GM12878 (cell line): Measurements from ENCODE around the gene IFT25. TPM values are rescaled to one million over a fixed set of nuclear protein-coding genes. Genes with fewer than 3 reads are reported as not detected.

ENCODE experiments used
- ATAC-seq: fragments of 200-7000 bp; cut with Tn5 transposase; 3 replicates; pipeline ENCODE4 v1.9.1; 2020; ENCODE audit warnings: mild to moderate bottlenecking, moderate library complexity
- Bru-seq: library from RNA; stranded (reverse); fragments of 400-500 nt; gene quantifications from one replicate; lab custom pipeline; 2021; lab: Mats Ljungman, UMichigan
- BruChase-seq, 2 experiments: library from RNA; stranded (reverse); fragments of 400-500 nt; gene quantifications; one replicate each; lab custom pipeline; 2021; lab: Mats Ljungman, UMichigan
- BruUV-seq: library from RNA; stranded (reverse); fragments of 400-500 nt; replicated peaks from 2 replicates; lab custom pipeline; 2021; lab: Mats Ljungman, UMichigan
- CTCF ChIA-PET: fragments of 300-600 bp; sonication (Branson Sonifier 250); formaldehyde crosslinking; extraction: SDS; loops from one replicate; lab custom pipeline; 2021; ENCODE audit warnings: inconsistent platforms; lab: Yijun Ruan, JAX
- POLR2A ChIA-PET: fragments of 350-600 bp; formaldehyde crosslinking; extraction: SDS; loops from one replicate; lab custom pipeline; 2021; ENCODE audit warnings: inconsistent platforms; lab: Charles Lee
- RAD21 ChIA-PET: fragments of 300-600 bp; sonication (Branson Sonifier 250); formaldehyde crosslinking; loops from one replicate; lab custom pipeline; 2023; ENCODE audit warnings: antibody characterized with exemption; ENCODE audit not compliant: unreplicated experiment; lab: Charles Lee
- SMC1A ChIA-PET: fragments of 300-600 bp; sonication (Branson Sonifier 250); formaldehyde crosslinking; loops from one replicate; lab custom pipeline; 2023; ENCODE audit not compliant: unreplicated experiment, uncharacterized antibody; lab: Charles Lee
- DNase-seq: peaks from one replicate; pipeline ENCODE4 v3.0.0-alpha.2; 2011; ENCODE audit warnings: low read depth, low spot score
- FAIRE-seq: peaks from 3 replicates; lab custom pipeline; 2011; peaks lifted over from hg19 to GRCh38; lab: Jason Lieb, UNC
- H2AFZ ChIP-seq: 2 replicates; pipeline ENCODE4 v1.6.0; 2011; ENCODE audit warnings: low read depth, low read length, control low read depth; ENCODE audit not compliant: control insufficient read depth
- H3K27ac ChIP-seq: 2 replicates; pipeline ENCODE4 v1.5.1; 2011; ENCODE audit warnings: control low read depth; ENCODE audit not compliant: control insufficient read depth, insufficient read depth
- H3K27me3 ChIP-seq, 2 experiments: replicated peaks in 1 of 2; 2 replicates each; pipeline versions ENCODE4 v1.6.0 to v1.6.1; 2011; ENCODE audit warnings: low read length in 1 of 2; ENCODE audit not compliant: control insufficient read depth in 2 of 2, insufficient read depth in 2 of 2
- H3K36me3 ChIP-seq, 2 experiments: 2 replicates each; pipeline ENCODE4 v1.5.1; 2011; ENCODE audit warnings: low read length in 1 of 2; ENCODE audit not compliant: control insufficient read depth in 2 of 2, insufficient read depth in 2 of 2
- H3K4me1 ChIP-seq: 2 replicates; pipeline ENCODE4 v1.6.1; 2011; ENCODE audit warnings: mild to moderate bottlenecking, low read length, moderate library complexity, mixed read lengths; ENCODE audit not compliant: control insufficient read depth, insufficient read depth
- H3K4me2 ChIP-seq: 2 replicates; pipeline ENCODE4 v1.6.0; 2011; ENCODE audit warnings: control low read depth; ENCODE audit not compliant: control insufficient read depth, insufficient read depth
- H3K4me3 ChIP-seq: fragments of 200-600 bp; sonication (generic); 2 replicates; pipeline ENCODE4 v1.5.1; 2016
- H3K79me2 ChIP-seq: 2 replicates; pipeline ENCODE4 v1.6.0; 2011; ENCODE audit warnings: low read length; ENCODE audit not compliant: control insufficient read depth, insufficient read depth
- H3K9ac ChIP-seq: 2 replicates; pipeline ENCODE4 v1.8.0; 2011; ENCODE audit warnings: low read length, control low read depth, mixed read lengths; ENCODE audit not compliant: control insufficient read depth, insufficient read depth
- H3K9me3 ChIP-seq: replicated peaks from 3 replicates; pipeline ENCODE4 v1.5.1; 2011; ENCODE audit warnings: mild to moderate bottlenecking, low read length; ENCODE audit not compliant: control insufficient read depth, insufficient read depth
- H4K20me1 ChIP-seq: 2 replicates; pipeline ENCODE4 v1.6.0; 2011; ENCODE audit not compliant: control insufficient read depth, insufficient read depth
- EED ChIP-seq: sonication (generic); IDR thresholded peaks from 2 replicates; pipeline ENCODE4 v1.6.1; 2016; ENCODE audit warnings: antibody characterized with exemption, low read depth
- HCFC1 ChIP-seq: fragments of 150-350 bp; IDR thresholded peaks from 2 replicates; pipeline ENCODE4 v1.6.1; 2014; ENCODE audit warnings: low read length
- IKZF2 ChIP-seq, 2 experiments: fragments of 450-650 bp; IDR thresholded peaks; 2 replicates each; pipeline ENCODE4 v1.6.1; 2017; ENCODE audit warnings: mild to moderate bottlenecking in 2 of 2, moderate library complexity in 2 of 2
- MEF2B ChIP-seq: fragments of 450-650 bp; IDR thresholded peaks from 2 replicates; pipeline ENCODE4 v1.6.1; 2018; ENCODE audit warnings: mild to moderate bottlenecking, moderate library complexity; ENCODE audit not compliant: partially characterized antibody, poor library complexity, severe bottlenecking
- PAX5 ChIP-seq: IDR thresholded peaks from 2 replicates; pipeline ENCODE4 v1.6.1; 2011; ENCODE audit warnings: low read depth, low read length, borderline replicate concordance
- POU2F2 ChIP-seq: IDR thresholded peaks from 3 replicates; pipeline ENCODE4 v1.6.1; 2011; ENCODE audit warnings: low read depth, mild to moderate bottlenecking, low read length, borderline replicate concordance
- YBX1 ChIP-seq: fragments of 450-650 bp; IDR thresholded peaks from 2 replicates; pipeline ENCODE4 v1.6.1; 2016; ENCODE audit warnings: antibody characterized with exemption
- WGBS: methylation state at CpG from one replicate; pipeline ENCODE4 v1.1.6; 2016; ENCODE audit warnings: low lambda C conversion rate; ENCODE audit not compliant: insufficient replicate concordance, insufficient coverage; ENCODE audit errors: missing lambda C conversion rate; 5-methylcytosine and 5-hydroxymethylcytosine counted together
- in situ Hi-C: fragments of 300-500 bp; cut with MboI; formaldehyde crosslinking; loops from 9 replicates; pipeline ENCODE4 v1.14.3; 2018; ENCODE audit warnings: mixed read lengths
- intact Hi-C: fragments of 100-400 bp; cut with micrococcal nuclease; formaldehyde crosslinking; loops from one replicate; pipeline ENCODE4 v1.14.2; 2022; ENCODE audit not compliant: unreplicated experiment
- long read RNA-seq, 2 experiments: library from polyadenylated mRNA; unstranded; transcript quantifications; one replicate each; pipeline ENCODE4 v2.0.0, GENCODE V29; 2019 to 2020
- polyA minus RNA-seq, 3 experiments: library from RNA; depleted of rRNA, polyadenylated mRNA; stranded (reverse); fragments of >200 nt; gene quantifications; 2 replicates each; pipeline ENCODE4 v1.2.3, GENCODE V29; 2011
- polyA plus RNA-seq, 11 experiments: library from polyadenylated mRNA; depleted of rRNA in 4 of 11; unstranded in 6 of 11; stranded (reverse) in 5 of 11; fragments of >200 nt; fragmentation: Nextera tagmentation in 4 of 11; fragmentation: Illumina TruSeq in 1 of 11; extraction: Ambion mirVana in 4 of 11; extraction: Trizol in 1 of 11; gene quantifications; 1 replicate in 1 of 11; 2 replicates in 10 of 11; pipeline versions ENCODE4 v1.2.1 to v1.2.3, GENCODE V29; 2011 to 2016; ENCODE audit warnings: inconsistent platforms in 2 of 11, missing spikeins in 2 of 11, low read depth in 1 of 11
- total RNA-seq, 4 experiments: library from RNA; depleted of rRNA in 3 of 4; stranded (reverse); fragments of >200 nt in 3 of 4; fragmentation: Illumina TruSeq in 1 of 4; extraction: Trizol in 1 of 4; gene quantifications; 2 replicates each; pipeline versions ENCODE4 v1.2.1 to v1.2.3, GENCODE V29; 2013 to 2021
- TF ChIP-seq, protein P1 (sequence below): fragments of 450-650 bp; conservative IDR thresholded peaks from 2 replicates; pipeline ENCODE4 v1.6.1; 2017; ENCODE audit warnings: mild to moderate bottlenecking, moderate library complexity
- TF ChIP-seq, protein P2 (sequence below): fragments of 450-650 bp; IDR thresholded peaks from 2 replicates; pipeline ENCODE4 v1.6.1; 2017; ENCODE audit warnings: mild to moderate bottlenecking, moderate library complexity

Gene IFT25
- total RNA-seq (2013; cell fraction: nucleolus; rRNA removed), result 106 and 127 TPM in 2 replicates
- total RNA-seq (2014; rRNA removed) (66.7 and 75.5 TPM in 2 replicates), total RNA-seq (2014; rRNA removed; fragmentation: Illumina TruSeq; extraction: Trizol) (135 TPM in 2 replicates), total RNA-seq (2021) (52.2 and 55.7 TPM in 2 replicates), polyA plus RNA-seq (2011; rRNA removed) (86.9 and 161 TPM in 2 replicates), polyA plus RNA-seq (2014; fragmentation: Illumina TruSeq; extraction: Trizol) (127 and 172 TPM in 2 replicates), polyA plus RNA-seq (2014; fragmentation: Nextera tagmentation; extraction: Ambion mirVana) (100 to 1,000 TPM; 202 to 242 TPM), polyA plus RNA-seq (2014; rRNA removed) (82.6 and 99.2 TPM in 2 replicates), polyA plus RNA-seq (2016; fragmentation: Nextera tagmentation; extraction: Ambion mirVana) (100 to 1,000 TPM; 170 to 202 TPM), polyA minus RNA-seq (2011; rRNA and poly(A)+ RNA removed) (14.7 and 18.5 TPM in 2 replicates), Bru-seq, nascent RNA (percentile 84 among the genes with signal in this experiment), BruChase-seq, experiment 1, labeled RNA remaining after a 6-hour chase (percentile 79 among the genes with signal in this experiment), BruChase-seq, experiment 2, labeled RNA remaining after a 2-hour chase (percentile 84 among the genes with signal in this experiment)
- polyA plus RNA-seq (2011; ENCODE audit: low read depth), result 60.8 TPM
- 21.1 and 22.0 TPM in 2 replicates for polyA plus RNA-seq (2011; cell fraction: cytosol; rRNA removed)
- polyA plus RNA-seq (2011; cell fraction: nucleus; rRNA removed), result 28.7 and 31.5 TPM in 2 replicates
- 57.6 and 67.2 TPM in 2 replicates for polyA plus RNA-seq (2012)
- polyA minus RNA-seq (2011; cell fraction: cytosol; rRNA and poly(A)+ RNA removed), result 8.2 and 9.7 TPM in 2 replicates
- 25.1 and 30.4 TPM in 2 replicates for polyA minus RNA-seq (2011; cell fraction: nucleus; rRNA and poly(A)+ RNA removed)
- long read RNA-seq, experiment 1, transcript HSPB11-201 (6 exons, 915 nt), result major isoform, 57 of 72 reads
- long read RNA-seq, experiment 1, partial matches to known transcripts, result 4 of 72 reads
- long read RNA-seq, experiment 1, other reads (novel, unspliced or antisense), result 8 of 72 reads
- long read RNA-seq, experiment 2, transcript HSPB11-201 (6 exons, 915 nt), result major isoform, 183 of 194 reads
- long read RNA-seq, experiment 2, transcript HSPB11-204 (6 exons, 894 nt), result minor isoform, 7 of 194 reads
- long read RNA-seq, experiment 2, partial matches to known transcripts, result 3 of 194 reads
- long read RNA-seq, experiment 2, other reads (novel, unspliced or antisense), result 1 of 194 reads

DNA sequence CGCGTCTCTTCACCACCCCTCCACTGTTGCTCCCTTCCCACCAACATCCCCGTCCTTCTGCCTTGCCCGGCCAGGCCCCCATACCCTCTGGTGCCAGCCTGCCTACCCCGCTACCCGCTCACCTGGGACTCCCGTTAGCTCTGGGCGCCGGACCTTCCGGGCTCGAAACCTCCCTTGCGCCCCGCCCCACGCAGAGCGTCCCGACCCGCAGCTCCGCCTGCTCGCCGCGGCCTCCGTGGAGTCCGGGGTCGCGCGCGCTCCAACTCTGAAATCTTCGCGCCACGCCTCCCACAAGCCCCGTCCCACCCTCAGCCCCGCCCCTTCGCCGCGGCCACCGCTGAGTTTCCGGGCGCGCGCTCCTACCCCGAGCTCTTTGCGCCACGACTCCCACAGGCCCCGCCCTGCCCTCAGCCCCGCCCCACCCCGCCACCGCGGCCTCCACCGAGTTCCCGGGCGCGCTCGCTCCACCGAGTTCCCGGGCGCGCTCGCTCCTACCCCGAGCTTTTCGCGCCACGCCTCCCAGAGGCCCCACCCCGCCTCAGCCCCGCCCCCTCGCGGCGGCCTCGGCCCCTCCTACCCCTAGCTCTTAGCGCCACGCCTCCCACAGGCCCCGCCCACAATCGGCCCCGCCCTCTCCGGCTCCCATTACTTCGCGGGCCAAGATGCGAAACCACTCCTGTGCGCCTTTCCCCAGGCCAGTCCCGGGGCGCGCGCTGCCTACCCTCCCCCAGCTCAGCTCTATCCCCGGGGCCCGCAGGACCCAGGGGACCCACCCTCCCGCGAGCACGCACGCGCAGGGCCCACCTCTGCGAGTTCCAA is at the start of gene IFT25:
Gene IFT25, minus strand, starts transcription at position 267 of the 819 bp plus-strand sequence. CDS start 5,617 bp downstream, outside the sequence.
- peaks cover 3% of the 10 kb centered on the region; the same call in 1 of the 2 replicates for H3K4me1 ChIP-seq
- in situ Hi-C loops (no loop called here), intact Hi-C loops (loop anchor here (2.0 kb wide), 1 partner anchor 107 kb away; the partner anchor contains the start of genes TCEANC2 and TMEM59)
- ChIA-PET RAD21 (interaction anchor here (0.6 to 9.4 kb wide), 27 partner anchors 11 to 460 kb away, joined by 3 to 73 read pairs (median 4); partner anchors contain the start of genes CYB5RL, DIO1, MRPL37 and NDC1), SMC1A (interaction anchor here (0.7 to 2.4 kb wide), 15 partner anchors 10 to 109 kb away, joined by 3 to 14 read pairs (median 5); partner anchors contain the start of genes DIO1, NDC1, TCEANC2 and TMEM59), CTCF (interaction anchor here (0.7 to 11.1 kb wide), 13 partner anchors 10 to 111 kb away, joined by 3 to 200 read pairs (median 6); partner anchors contain the start of gene YIPF1), POLR2A (interaction anchor here (0.6 to 3.8 kb wide), 20 partner anchors 8 to 1865 kb away, joined by 3 to 32 read pairs (median 5); partner anchors contain the start of genes NDC1, TCEANC2, TMEM59 and YIPF1)
- H2AFZ ChIP-seq, result peak within 1 kb of the TSS; percentile 89
- peak within 1 kb of the TSS; percentile 95 for H3K4me2 ChIP-seq
- ATAC-seq (peak; percentile 88), FAIRE-seq (no peak), DNase-seq (peak; percentile 77)
- H4K20me1 ChIP-seq, result no peaks in the 10 kb centered on the region
- H3K4me3 ChIP-seq, result peak within 1 kb of the TSS; percentile 92
- WGBS, result under 1% methylated on average over 40 of the region's 90 CpGs
- H3K27me3 ChIP-seq, result no peaks in the 10 kb centered on the region
- H3K27ac ChIP-seq, result peak within 1 kb of the TSS; percentile 78
- H3K9ac ChIP-seq, result peak within 1 kb of the TSS; percentile 89
- H3K79me2 ChIP-seq, result peaks cover 53% of the 10 kb centered on the region
- BruUV-seq, result no TSS peak
- no peaks in the 10 kb centered on the region for H3K36me3 ChIP-seq
- no peaks in the 10 kb centered on the region for H3K9me3 ChIP-seq
- peak; percentile 84 for TF ChIP-seq MEF2B
- TF ChIP-seq EED, result no peak
- no peak for TF ChIP-seq YBX1
- 0 out of 2 replicates have a peak, but pooled peaks have one; percentile 32 for TF ChIP-seq HCFC1
- TF ChIP-seq, protein P1, sequence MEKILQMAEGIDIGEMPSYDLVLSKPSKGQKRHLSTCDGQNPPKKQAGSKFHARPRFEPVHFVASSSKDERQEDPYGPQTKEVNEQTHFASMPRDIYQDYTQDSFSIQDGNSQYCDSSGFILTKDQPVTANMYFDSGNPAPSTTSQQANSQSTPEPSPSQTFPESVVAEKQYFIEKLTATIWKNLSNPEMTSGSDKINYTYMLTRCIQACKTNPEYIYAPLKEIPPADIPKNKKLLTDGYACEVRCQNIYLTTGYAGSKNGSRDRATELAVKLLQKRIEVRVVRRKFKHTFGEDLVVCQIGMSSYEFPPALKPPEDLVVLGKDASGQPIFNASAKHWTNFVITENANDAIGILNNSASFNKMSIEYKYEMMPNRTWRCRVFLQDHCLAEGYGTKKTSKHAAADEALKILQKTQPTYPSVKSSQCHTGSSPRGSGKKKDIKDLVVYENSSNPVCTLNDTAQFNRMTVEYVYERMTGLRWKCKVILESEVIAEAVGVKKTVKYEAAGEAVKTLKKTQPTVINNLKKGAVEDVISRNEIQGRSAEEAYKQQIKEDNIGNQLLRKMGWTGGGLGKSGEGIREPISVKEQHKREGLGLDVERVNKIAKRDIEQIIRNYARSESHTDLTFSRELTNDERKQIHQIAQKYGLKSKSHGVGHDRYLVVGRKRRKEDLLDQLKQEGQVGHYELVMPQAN, result peak; percentile 80
- TF ChIP-seq PAX5, result peak; percentile 15; the same call in 1 of the 2 replicates
- peak; percentile 70; the same call in 1 of the 3 replicates for TF ChIP-seq POU2F2
- TF ChIP-seq, protein P2, sequence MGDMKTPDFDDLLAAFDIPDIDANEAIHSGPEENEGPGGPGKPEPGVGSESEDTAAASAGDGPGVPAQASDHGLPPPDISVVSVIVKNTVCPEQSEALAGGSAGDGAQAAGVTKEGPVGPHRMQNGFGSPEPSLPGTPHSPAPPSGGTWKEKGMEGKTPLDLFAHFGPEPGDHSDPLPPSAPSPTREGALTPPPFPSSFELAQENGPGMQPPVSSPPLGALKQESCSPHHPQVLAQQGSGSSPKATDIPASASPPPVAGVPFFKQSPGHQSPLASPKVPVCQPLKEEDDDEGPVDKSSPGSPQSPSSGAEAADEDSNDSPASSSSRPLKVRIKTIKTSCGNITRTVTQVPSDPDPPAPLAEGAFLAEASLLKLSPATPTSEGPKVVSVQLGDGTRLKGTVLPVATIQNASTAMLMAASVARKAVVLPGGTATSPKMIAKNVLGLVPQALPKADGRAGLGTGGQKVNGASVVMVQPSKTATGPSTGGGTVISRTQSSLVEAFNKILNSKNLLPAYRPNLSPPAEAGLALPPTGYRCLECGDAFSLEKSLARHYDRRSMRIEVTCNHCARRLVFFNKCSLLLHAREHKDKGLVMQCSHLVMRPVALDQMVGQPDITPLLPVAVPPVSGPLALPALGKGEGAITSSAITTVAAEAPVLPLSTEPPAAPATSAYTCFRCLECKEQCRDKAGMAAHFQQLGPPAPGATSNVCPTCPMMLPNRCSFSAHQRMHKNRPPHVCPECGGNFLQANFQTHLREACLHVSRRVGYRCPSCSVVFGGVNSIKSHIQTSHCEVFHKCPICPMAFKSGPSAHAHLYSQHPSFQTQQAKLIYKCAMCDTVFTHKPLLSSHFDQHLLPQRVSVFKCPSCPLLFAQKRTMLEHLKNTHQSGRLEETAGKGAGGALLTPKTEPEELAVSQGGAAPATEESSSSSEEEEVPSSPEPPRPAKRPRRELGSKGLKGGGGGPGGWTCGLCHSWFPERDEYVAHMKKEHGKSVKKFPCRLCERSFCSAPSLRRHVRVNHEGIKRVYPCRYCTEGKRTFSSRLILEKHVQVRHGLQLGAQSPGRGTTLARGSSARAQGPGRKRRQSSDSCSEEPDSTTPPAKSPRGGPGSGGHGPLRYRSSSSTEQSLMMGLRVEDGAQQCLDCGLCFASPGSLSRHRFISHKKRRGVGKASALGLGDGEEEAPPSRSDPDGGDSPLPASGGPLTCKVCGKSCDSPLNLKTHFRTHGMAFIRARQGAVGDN, result 0 out of 2 replicates have a peak, but pooled peaks have one; percentile 21
- TF ChIP-seq IKZF2 (IDR thresholded peaks at IDR 0.05), result 0 out of 4 replicates have a peak, but pooled peaks of 1 of the 2 experiments have one; percentile 7
